K562 (cell line): ENCODE data around the gene ADD1. TPM values are rescaled to one million over a fixed set of nuclear protein-coding genes. Genes with fewer than 3 reads are reported as not detected.

Experiments
- ATAC-seq: fragments of 200-7000 bp; cut with Tn5 transposase; 3 replicates; pipeline ENCODE4 v1.9.1; 2020; ENCODE audit warnings: moderate library complexity
- BruUV-seq: library from RNA; stranded (reverse); fragments of 400-500 nt; replicated peaks from 2 replicates; lab custom pipeline; 2021; lab: Mats Ljungman, UMichigan
- CTCF ChIA-PET: fragments of 300-600 bp; formaldehyde crosslinking; extraction: SDS; loops from one replicate; lab custom pipeline; 2021; ENCODE audit warnings: low intra/inter-chr PET ratio; lab: Yijun Ruan, JAX
- POLR2A ChIA-PET: fragments of 300-600, 350-650 bp; sonication (Branson Sonifier 250); formaldehyde crosslinking; extraction: SDS; loops from one replicate; lab custom pipeline; 2021; ENCODE audit warnings: antibody characterized with exemption, inconsistent platforms; lab: Yijun Ruan, JAX
- DNase-seq, 4 experiments: peaks; one replicate each; pipeline versions ENCODE4 v3.0.0 to v3.0.0-alpha.2; 2011 to 2018; ENCODE audit warnings: low spot score in 3 of 4, mixed read lengths in 3 of 4; ENCODE audit errors: extremely low read depth in 1 of 4
- FAIRE-seq: peaks from 2 replicates; lab custom pipeline; 2011; peaks lifted over from hg19 to GRCh38; lab: Jason Lieb, UNC
- H2AFZ ChIP-seq: 2 replicates; pipeline ENCODE4 v1.6.0; 2011; ENCODE audit warnings: low read depth, low read length, control low read depth, inconsistent platforms
- H3K27ac ChIP-seq: fragments of 200-600 bp; 3 replicates; pipeline ENCODE4 v1.8.0; 2011; ENCODE audit warnings: low read depth, mild to moderate bottlenecking, control low read depth, inconsistent platforms, low read length, moderate library complexity, mixed read lengths; ENCODE audit errors: extremely low read depth
- H3K27me3 ChIP-seq, 2 experiments: fragments of 300-600 bp in 1 of 2; 2 replicates in 1 of 2; 3 replicates in 1 of 2; pipeline versions ENCODE4 v1.6.0 to v1.8.0; 2011; ENCODE audit warnings: inconsistent platforms in 2 of 2, low read length in 2 of 2, mild to moderate bottlenecking in 1 of 2, mixed read lengths in 1 of 2, moderate library complexity in 1 of 2; ENCODE audit not compliant: control insufficient read depth in 2 of 2, insufficient read depth in 2 of 2
- H3K36me3 ChIP-seq: fragments of 300-600 bp; 3 replicates; pipeline ENCODE4 v1.8.0; 2011; ENCODE audit warnings: mild to moderate bottlenecking, low read length, inconsistent platforms; ENCODE audit not compliant: control insufficient read depth, insufficient read depth
- H3K4me1 ChIP-seq, 2 experiments: fragments of 200-600 bp in 1 of 2; replicated peaks in 1 of 2; 2 replicates in 1 of 2; 3 replicates in 1 of 2; pipeline versions ENCODE4 v1.5.1 to v1.8.0; 2011; ENCODE audit warnings: inconsistent platforms in 2 of 2, low read length in 2 of 2, mild to moderate bottlenecking in 1 of 2, mixed read lengths in 1 of 2, moderate library complexity in 1 of 2; ENCODE audit not compliant: control insufficient read depth in 2 of 2, insufficient read depth in 2 of 2
- H3K4me2 ChIP-seq: 2 replicates; pipeline ENCODE4 v1.6.1; 2011; ENCODE audit warnings: low read length, control low read depth, inconsistent platforms, mixed read lengths; ENCODE audit not compliant: insufficient read depth
- H3K4me3 ChIP-seq: fragments of 200-600 bp; sonication (generic), shearing (Covaris generic); 2 replicates; pipeline ENCODE4 v1.5.1; 2016; ENCODE audit warnings: control low read depth, inconsistent platforms
- H3K79me2 ChIP-seq: fragments of 200-600 bp; 3 replicates; pipeline ENCODE4 v1.8.0; 2011; ENCODE audit warnings: low read length, inconsistent platforms; ENCODE audit not compliant: control insufficient read depth, insufficient read depth
- H3K9ac ChIP-seq, 2 experiments: 2 replicates each; pipeline versions ENCODE4 v1.6.0 to v1.6.1; 2011; ENCODE audit warnings: low read depth in 2 of 2, low read length in 2 of 2, control low read depth in 1 of 2, inconsistent platforms in 1 of 2, mild to moderate bottlenecking in 1 of 2, mixed read lengths in 1 of 2; ENCODE audit not compliant: insufficient read depth in 1 of 2
- H3K9me1 ChIP-seq: one replicate; pipeline ENCODE4 v1.6.0; 2011; ENCODE audit warnings: inconsistent platforms, mild to moderate bottlenecking, low read length, moderate library complexity; ENCODE audit not compliant: control insufficient read depth, insufficient read depth
- H3K9me3 ChIP-seq: replicated peaks from 2 replicates; pipeline ENCODE4 v1.5.1; 2011; ENCODE audit warnings: low read depth, low read length, inconsistent platforms; ENCODE audit not compliant: control insufficient read depth, insufficient read depth
- H4K20me1 ChIP-seq: replicated peaks from 2 replicates; pipeline ENCODE4 v1.6.1; 2011; ENCODE audit warnings: low read length, inconsistent platforms, mixed read lengths; ENCODE audit not compliant: control insufficient read depth, insufficient read depth
- MTA1 ChIP-seq: fragments of 450-650 bp; IDR thresholded peaks from 2 replicates; pipeline ENCODE4 v1.6.1; 2017; ENCODE audit warnings: borderline replicate concordance
- NCOA2 ChIP-seq, 2 experiments: fragments of 450-650 bp; IDR thresholded peaks; 2 replicates each; pipeline ENCODE4 v1.6.1; 2018; ENCODE audit warnings: mild to moderate bottlenecking in 2 of 2, moderate library complexity in 1 of 2; ENCODE audit not compliant: partially characterized antibody in 2 of 2
- RBM25 ChIP-seq: fragments of 200-400 bp; formaldehyde crosslinking; IDR thresholded peaks from 2 replicates; pipeline ENCODE4 v1.6.1; 2018; ENCODE audit warnings: low read length, low read depth, moderate library complexity; ENCODE audit not compliant: severe bottlenecking
- WGBS: fragments of 100-300 bp; shearing (Covaris generic); methylation state at CpG from one replicate; pipeline ENCODE4 v1.1.6; 2016; ENCODE audit warnings: low coverage, mixed read lengths; ENCODE audit not compliant: insufficient coverage; ENCODE audit errors: missing lambda C conversion rate; 5-methylcytosine and 5-hydroxymethylcytosine counted together
- in situ Hi-C: fragments of 300-500 bp; cut with MboI; formaldehyde crosslinking; loops from 4 replicates; pipeline ENCODE4 v1.15.0; 2018; ENCODE audit warnings: inconsistent platforms, mixed read lengths
- intact Hi-C: fragments of 100-400 bp; cut with micrococcal nuclease; formaldehyde crosslinking; loops from 2 replicates; pipeline ENCODE4 v1.14.2; 2022
- polyA plus RNA-seq, 8 experiments: library from polyadenylated mRNA; depleted of rRNA in 4 of 8; stranded (reverse) in 5 of 8; unstranded in 3 of 8; fragments of >200 nt; fragmentation: Nextera tagmentation in 2 of 8; fragmentation: Illumina TruSeq in 1 of 8; extraction: Ambion mirVana in 2 of 8; extraction: Trizol in 1 of 8; gene quantifications; 2 replicates each; pipeline versions ENCODE4 v1.2.1 to v1.2.3, GENCODE V29; 2011 to 2014; ENCODE audit warnings: inconsistent platforms in 1 of 8, missing spikeins in 1 of 8
- total RNA-seq, 7 experiments: library from RNA; depleted of rRNA in 6 of 7; stranded (reverse); fragments of >200 nt in 6 of 7; fragmentation: Illumina TruSeq in 2 of 7; extraction: Trizol in 2 of 7; gene quantifications; 2 replicates each; pipeline versions ENCODE4 v1.2.1 to v1.2.3, GENCODE V29; 2011 to 2021; ENCODE audit warnings: low replicate concordance in 1 of 7
- TF ChIP-seq, protein P1 (sequence below): fragments of 450-650 bp; formaldehyde crosslinking; IDR thresholded peaks from 2 replicates; pipeline ENCODE4 v1.4.0; 2022; ENCODE audit warnings: missing genetic modification characterization
- TF ChIP-seq, protein P2 (sequence below): fragments of 250-450 bp; sonication (Bioruptor Pico); IDR thresholded peaks from 2 replicates; pipeline ENCODE4 v1.8.0; 2022; ENCODE audit warnings: inconsistent platforms
- TF ChIP-seq, protein P3 (sequence below), 2 experiments: IDR thresholded peaks in 1 of 2; conservative IDR thresholded peaks in 1 of 2; 2 replicates each; pipeline ENCODE4 v1.6.1; 2016; ENCODE audit warnings: low read depth in 2 of 2, mild to moderate bottlenecking in 1 of 2, missing compliant biosample characterization in 1 of 2, missing genetic modification characterization in 1 of 2, moderate library complexity in 1 of 2

Gene ADD1
- total and polyA plus RNA-seq, 9 of the 15 experiments (the other 6 are each of a cell fraction or from before 2014, with no cell fraction given) = 17.5 to 153 (median 74.0) TPM

DNA sequence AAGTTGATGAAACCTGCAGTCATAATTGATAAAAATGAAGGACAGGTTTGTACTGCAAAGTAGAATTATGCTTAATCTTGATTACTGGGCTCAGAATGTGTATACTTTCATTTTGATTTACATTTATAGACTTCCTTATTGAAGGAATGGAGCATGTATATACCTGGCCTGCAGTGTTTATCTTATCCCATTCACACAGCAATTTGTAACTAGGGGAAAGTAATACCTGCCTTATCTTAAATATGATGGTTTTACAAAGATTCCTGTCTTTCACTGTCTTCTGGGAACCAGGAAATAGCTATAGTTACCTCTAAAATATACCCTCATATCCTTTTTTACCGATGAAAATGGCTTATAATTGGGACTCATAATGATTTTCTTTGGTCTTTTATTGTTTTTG is 29.7 kb downstream of the ADD1 start:
- FAIRE-seq (no peak), ATAC-seq (no peak), DNase-seq (no peak)
- Histone ChIP-seq H3K27ac (no peak overlapping the region), H3K4me1 (peaks cover 8 to 18% of the 10 kb centered on the region in 2 experiments), H3K4me2 (no peak overlapping the region), H3K9ac (no peak overlapping the region), H2AFZ (no peak overlapping the region), H3K36me3 (peaks cover 27% of the 10 kb centered on the region), H3K79me2 (peaks cover 77% of the 10 kb centered on the region), H4K20me1 (peaks cover 23% of the 10 kb centered on the region), H3K9me1 (peaks cover 5% of the 10 kb centered on the region), H3K9me3 (no peaks in the 10 kb centered on the region), H3K4me3 (no peak overlapping the region), H3K27me3 (no peaks in the 10 kb centered on the region)
- TF ChIP-seq MTA1 (no peak), NCOA2 (IDR thresholded peaks at IDR 0.05; ENCODE audit: partially characterized antibody in 2 of 2) (no peak), RBM25 (no peak)
- TF ChIP-seq, protein P1, sequence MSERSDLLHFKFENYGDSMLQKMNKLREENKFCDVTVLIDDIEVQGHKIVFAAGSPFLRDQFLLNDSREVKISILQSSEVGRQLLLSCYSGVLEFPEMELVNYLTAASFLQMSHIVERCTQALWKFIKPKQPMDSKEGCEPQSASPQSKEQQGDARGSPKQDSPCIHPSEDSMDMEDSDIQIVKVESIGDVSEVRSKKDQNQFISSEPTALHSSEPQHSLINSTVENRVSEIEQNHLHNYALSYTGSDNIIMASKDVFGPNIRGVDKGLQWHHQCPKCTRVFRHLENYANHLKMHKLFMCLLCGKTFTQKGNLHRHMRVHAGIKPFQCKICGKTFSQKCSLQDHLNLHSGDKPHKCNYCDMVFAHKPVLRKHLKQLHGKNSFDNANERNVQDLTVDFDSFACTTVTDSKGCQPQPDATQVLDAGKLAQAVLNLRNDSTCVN = no peak
- TF ChIP-seq, protein P2, sequence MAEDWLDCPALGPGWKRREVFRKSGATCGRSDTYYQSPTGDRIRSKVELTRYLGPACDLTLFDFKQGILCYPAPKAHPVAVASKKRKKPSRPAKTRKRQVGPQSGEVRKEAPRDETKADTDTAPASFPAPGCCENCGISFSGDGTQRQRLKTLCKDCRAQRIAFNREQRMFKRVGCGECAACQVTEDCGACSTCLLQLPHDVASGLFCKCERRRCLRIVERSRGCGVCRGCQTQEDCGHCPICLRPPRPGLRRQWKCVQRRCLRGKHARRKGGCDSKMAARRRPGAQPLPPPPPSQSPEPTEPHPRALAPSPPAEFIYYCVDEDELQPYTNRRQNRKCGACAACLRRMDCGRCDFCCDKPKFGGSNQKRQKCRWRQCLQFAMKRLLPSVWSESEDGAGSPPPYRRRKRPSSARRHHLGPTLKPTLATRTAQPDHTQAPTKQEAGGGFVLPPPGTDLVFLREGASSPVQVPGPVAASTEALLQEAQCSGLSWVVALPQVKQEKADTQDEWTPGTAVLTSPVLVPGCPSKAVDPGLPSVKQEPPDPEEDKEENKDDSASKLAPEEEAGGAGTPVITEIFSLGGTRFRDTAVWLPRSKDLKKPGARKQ (CRISPR knock-in tag) = no peak
- TF ChIP-seq, protein P3, sequence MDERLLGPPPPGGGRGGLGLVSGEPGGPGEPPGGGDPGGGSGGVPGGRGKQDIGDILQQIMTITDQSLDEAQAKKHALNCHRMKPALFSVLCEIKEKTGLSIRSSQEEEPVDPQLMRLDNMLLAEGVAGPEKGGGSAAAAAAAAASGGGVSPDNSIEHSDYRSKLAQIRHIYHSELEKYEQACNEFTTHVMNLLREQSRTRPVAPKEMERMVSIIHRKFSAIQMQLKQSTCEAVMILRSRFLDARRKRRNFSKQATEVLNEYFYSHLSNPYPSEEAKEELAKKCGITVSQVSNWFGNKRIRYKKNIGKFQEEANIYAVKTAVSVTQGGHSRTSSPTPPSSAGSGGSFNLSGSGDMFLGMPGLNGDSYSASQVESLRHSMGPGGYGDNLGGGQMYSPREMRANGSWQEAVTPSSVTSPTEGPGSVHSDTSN (CRISPR knock-in tag; IDR thresholded peaks at IDR 0.05; ENCODE audit: low read depth) = no peak
- TF ChIP-seq, protein P3 (tag; conservative IDR thresholded peaks at IDR 0.05; ENCODE audit: low read depth) = no peak
- ChIA-PET POLR2A (interaction anchor here (0.6 to 1.3 kb wide), 3 partner anchors 16 to 360 kb away, joined by 3 to 4 read pairs (median 3); no protein-coding TSS in a partner anchor), CTCF (no interaction called here)
- intact Hi-C loops = no loop called here
- no TSS peak for BruUV-seq
- in situ Hi-C loops = no loop called here
- WGBS = 64% methylated on average over 1 of the region's 1 CpG
